ENCODE data around the gene GNA12. TPM values are rescaled to one million over a fixed set of nuclear protein-coding genes. Genes with fewer than 3 reads are reported as not detected.
"Not testable (repeated sequence)": the region's sequence is repeated elsewhere in the genome, so short reads cannot be mapped to it uniquely, and the experiment has no call there.

GNA12 gene
- total RNA-seq, 1 donor from 2014 or later = 68.6 TPM

DNA sequence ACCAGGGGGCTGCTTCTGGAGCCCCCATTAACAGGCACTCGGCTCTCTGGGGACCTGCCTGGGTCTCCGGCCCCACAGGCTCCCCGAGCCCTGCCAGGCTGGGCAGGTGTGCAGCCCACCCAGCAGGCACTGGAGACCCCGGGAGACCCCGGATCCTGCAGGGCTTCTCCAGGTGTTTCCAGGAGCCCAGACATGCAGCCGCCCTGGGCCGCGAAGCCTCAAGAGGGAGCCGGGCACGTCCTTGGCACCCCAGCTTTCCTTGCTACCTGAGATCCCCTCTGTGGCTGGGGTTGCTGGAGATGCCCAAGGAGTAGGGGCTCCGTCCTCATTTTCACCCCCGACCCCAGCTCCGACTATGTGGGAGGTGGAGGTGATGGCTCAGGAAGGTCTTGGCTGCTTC is 163.9 kb downstream of the GNA12 start:
- Mint-ChIP-seq H3K9me3 (ENCODE audit: low read depth) (no peaks in the 10 kb centered on the region), H3K4me1 (ENCODE audit: low read depth) (no peaks in the 10 kb centered on the region), H3K4me3 (ENCODE audit: low read depth) (no peak overlapping the region), H3K27me3 (peaks cover 6% of the 10 kb centered on the region), H3K36me3 (ENCODE audit: insufficient read depth) (no peaks in the 10 kb centered on the region), H3K27ac (no peak overlapping the region)
- TF ChIP-seq, protein P1, sequence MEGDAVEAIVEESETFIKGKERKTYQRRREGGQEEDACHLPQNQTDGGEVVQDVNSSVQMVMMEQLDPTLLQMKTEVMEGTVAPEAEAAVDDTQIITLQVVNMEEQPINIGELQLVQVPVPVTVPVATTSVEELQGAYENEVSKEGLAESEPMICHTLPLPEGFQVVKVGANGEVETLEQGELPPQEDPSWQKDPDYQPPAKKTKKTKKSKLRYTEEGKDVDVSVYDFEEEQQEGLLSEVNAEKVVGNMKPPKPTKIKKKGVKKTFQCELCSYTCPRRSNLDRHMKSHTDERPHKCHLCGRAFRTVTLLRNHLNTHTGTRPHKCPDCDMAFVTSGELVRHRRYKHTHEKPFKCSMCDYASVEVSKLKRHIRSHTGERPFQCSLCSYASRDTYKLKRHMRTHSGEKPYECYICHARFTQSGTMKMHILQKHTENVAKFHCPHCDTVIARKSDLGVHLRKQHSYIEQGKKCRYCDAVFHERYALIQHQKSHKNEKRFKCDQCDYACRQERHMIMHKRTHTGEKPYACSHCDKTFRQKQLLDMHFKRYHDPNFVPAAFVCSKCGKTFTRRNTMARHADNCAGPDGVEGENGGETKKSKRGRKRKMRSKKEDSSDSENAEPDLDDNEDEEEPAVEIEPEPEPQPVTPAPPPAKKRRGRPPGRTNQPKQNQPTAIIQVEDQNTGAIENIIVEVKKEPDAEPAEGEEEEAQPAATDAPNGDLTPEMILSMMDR (IDR thresholded peaks at IDR 0.05; ENCODE audit: unreplicated experiment) = no peak
- DNase-seq (ENCODE audit: low spot score, unreplicated experiment) = no peak

DNA sequence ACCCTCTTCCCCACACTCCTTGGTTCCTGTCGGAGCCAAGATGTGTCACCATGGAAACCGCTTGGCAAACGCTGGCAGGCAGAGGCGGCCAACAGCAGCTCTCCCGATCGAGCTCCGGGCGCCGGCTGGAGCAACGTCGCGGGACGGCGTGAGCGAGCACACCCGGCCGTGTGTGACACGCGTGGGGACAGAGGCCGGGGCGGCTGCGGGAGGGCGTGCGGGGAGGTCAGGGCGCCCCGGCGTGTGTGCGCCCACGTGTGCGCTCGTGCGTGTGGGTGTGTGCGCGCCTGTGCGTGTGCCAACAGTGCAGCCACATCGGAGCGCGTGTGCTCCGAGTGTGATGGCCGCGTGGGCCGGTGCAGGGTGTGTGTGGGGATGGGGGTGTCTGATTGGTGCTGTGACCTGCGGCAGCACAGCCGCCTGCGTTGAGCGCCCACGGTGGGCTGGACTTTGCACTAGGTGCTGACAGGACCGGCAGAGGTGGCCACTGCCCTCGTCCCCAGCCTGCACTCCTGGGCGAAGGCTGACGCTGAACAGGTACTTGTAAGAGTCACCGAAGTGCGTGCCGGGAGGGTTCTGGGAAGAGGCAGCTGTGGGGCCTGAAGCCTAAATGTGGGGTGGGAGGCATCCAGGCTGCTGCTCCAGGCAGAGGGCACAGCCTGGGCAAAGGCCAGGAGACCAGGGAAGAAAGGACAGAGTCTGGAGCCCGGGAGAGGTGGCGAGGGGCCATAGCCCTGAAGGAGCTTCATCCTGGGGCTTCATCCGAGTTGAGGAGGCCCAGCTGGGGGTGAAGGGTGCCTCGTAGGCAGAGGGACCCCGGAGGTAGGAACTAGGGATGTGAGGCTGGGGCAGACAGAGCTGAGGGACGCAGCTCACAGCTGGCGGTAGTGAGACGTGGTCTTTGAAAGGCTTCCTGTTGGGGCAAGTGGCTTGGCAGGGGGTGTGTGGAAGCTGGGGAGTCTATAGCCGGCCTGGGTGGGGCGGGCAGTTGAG is 164.7 kb downstream of the GNA12 start:
- H3K27me3 Mint-ChIP-seq; H3K4me3 Mint-ChIP-seq (ENCODE audit: low read depth); H3K36me3 Mint-ChIP-seq (ENCODE audit: insufficient read depth); H3K9me3 Mint-ChIP-seq (ENCODE audit: low read depth); H3K4me1 Mint-ChIP-seq (ENCODE audit: low read depth); DNase-seq (ENCODE audit: low spot score, unreplicated experiment): not testable (repeated sequence)
- peak overlapping the region; percentile 27 for H3K27ac Mint-ChIP-seq

DNA sequence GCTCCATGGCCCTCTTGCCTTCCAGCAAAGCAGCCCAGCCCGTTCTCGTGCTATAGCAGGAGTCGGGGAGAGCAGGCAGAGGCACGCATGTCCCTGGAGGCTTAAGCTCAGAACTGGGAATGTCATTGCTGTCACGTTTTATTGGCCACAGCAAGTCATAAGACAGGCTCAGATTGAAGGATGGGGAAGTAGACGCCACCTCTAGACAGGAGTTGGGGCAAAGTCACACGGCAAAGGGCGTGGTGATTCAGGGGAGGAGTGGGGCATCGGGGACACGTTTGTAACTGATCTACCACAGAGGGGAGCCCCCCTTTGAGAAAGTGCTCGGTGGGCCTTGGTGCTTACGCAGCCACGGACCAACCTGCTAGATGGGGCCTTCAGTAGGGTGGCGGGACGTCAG is 165.7 kb downstream of the GNA12 start:
- H3K36me3 Mint-ChIP-seq (ENCODE audit: insufficient read depth); H3K27me3 Mint-ChIP-seq; DNase-seq (ENCODE audit: low spot score, unreplicated experiment); H3K4me1 Mint-ChIP-seq (ENCODE audit: low read depth); H3K4me3 Mint-ChIP-seq (ENCODE audit: low read depth); H3K9me3 Mint-ChIP-seq (ENCODE audit: low read depth); H3K27ac Mint-ChIP-seq: not testable (repeated sequence)

Other genes with a start within 250 kb of the GNA12 start
- 166 and 170 TPM in 2 replicates for gene TTYH3, start 212.3 kb downstream of the GNA12 start, total RNA-seq
- gene AMZ1, start 156.1 kb downstream of the GNA12 start, total RNA-seq = 0.07 and 0.19 TPM in 2 replicates
- gene CARD11, start 199.6 kb upstream of the GNA12 start, total RNA-seq = 11.0 and 15.8 TPM in 2 replicates

All from progenitor cell of endocrine pancreas (in vitro differentiated cells).